Upper lobe of left lung (tissue), 6 donors: ENCODE measurements around the gene FOXF2. TPM values are rescaled to one million over a fixed set of nuclear protein-coding genes. Genes with fewer than 3 reads are reported as not detected.

ENCODE experiments used
- ATAC-seq, 2 donors: fragments of 200-7000 bp; cut with Tn5 transposase; one replicate each; pipeline ENCODE4 v1.9.1; 2022; ENCODE audit warnings: mild to moderate bottlenecking in 2 of 2, moderate library complexity in 2 of 2; ENCODE audit not compliant: low FRiP score in 2 of 2
- DNase-seq, 2 donors: peaks; one replicate each; pipeline ENCODE4 v3.0.0-alpha.2; 2019 to 2020
- H3K27ac ChIP-seq, 4 donors: fragments of 200-600 bp; sonication (generic); one replicate each; pipeline ENCODE4 v1.5.1; 2016 to 2019
- H3K27me3 ChIP-seq, 4 donors: fragments of 200-600 bp; sonication (generic); one replicate each; pipeline ENCODE4 v1.5.1; 2017 to 2019
- H3K36me3 ChIP-seq, 4 donors: fragments of 200-600 bp; sonication (generic); one replicate each; pipeline ENCODE4 v1.5.1; 2016 to 2019
- H3K4me1 ChIP-seq, 4 donors: fragments of 200-600 bp; sonication (generic); one replicate each; pipeline ENCODE4 v1.5.1; 2018 to 2019
- H3K4me3 ChIP-seq, 4 donors: fragments of 200-600 bp; sonication (generic); one replicate each; pipeline ENCODE4 v1.5.1; 2017 to 2019; ENCODE audit warnings: mild to moderate bottlenecking in 2 of 4, moderate library complexity in 1 of 4
- H3K9me3 ChIP-seq, 4 donors: fragments of 200-600 bp; sonication (generic); one replicate each; pipeline ENCODE4 v1.5.1; 2018 to 2019
- CTCF ChIP-seq, 6 experiments: fragments of 450-650 bp in 4 of 6; fragments of 200-600 bp in 2 of 6; sonication (generic) in 2 of 6; IDR thresholded peaks; one replicate each; pipeline ENCODE4 v1.5.1; 2016 to 2019; ENCODE audit warnings: antibody characterized with exemption in 6 of 6
- EP300 ChIP-seq, 4 donors: sonication (generic); formaldehyde crosslinking; IDR thresholded peaks; one replicate each; pipeline ENCODE4 v1.5.1; 2017; ENCODE audit warnings: antibody characterized with exemption in 4 of 4, control low read depth in 2 of 4
- POLR2A ChIP-seq, 4 donors: fragments of 450-650 bp; IDR thresholded peaks; one replicate each; pipeline ENCODE4 v1.5.1; 2016 to 2017; ENCODE audit warnings: antibody characterized with exemption in 4 of 4, mild to moderate bottlenecking in 2 of 4
- POLR2AphosphoS5 ChIP-seq, 2 donors: sonication (generic); formaldehyde crosslinking; IDR thresholded peaks; one replicate each; pipeline ENCODE4 v1.5.1; 2017; ENCODE audit warnings: antibody characterized with exemption in 2 of 2
- WGBS, 2 donors: methylation state at CpG; one replicate each; pipeline ENCODE4 v1.1.5; 2017 to 2018; 5-methylcytosine and 5-hydroxymethylcytosine counted together
- small RNA-seq, 4 donors: library from RNA; depleted of rRNA; stranded (forward); fragments of <200 nt; gene quantifications; one replicate each; pipeline ENCODE3, GENCODE V24; 2016
- total RNA-seq, 6 donors: library from RNA; depleted of rRNA in 4 of 6; stranded (reverse); fragments of >200 nt in 4 of 6; gene quantifications; one replicate each; pipeline versions ENCODE4 v1.1.0 to v1.2.1, GENCODE V29; 2016 to 2021
- donor health status: DM: no; HTN: no; CAD: no; lungs with moderate emphysema.
- donor health status: DM: no; HTN: yes; CAD: no; lungs with severe emphysema.

FOXF2 gene
- total RNA-seq, 6 donors from 2014 or later = 5.5 to 17.7 (median 8.8) TPM

- no peak overlapping the region for H3K4me3 ChIP-seq
- ATAC-seq (no peak), DNase-seq (no peak)
- 89 to 92% methylated on average over 4 of the region's 4 CpGs for WGBS, 2 donors
- no peak overlapping the region for H3K27ac ChIP-seq
- no peaks in the 10 kb centered on the region for H3K9me3 ChIP-seq
- TF ChIP-seq POLR2AphosphoS5 (IDR thresholded peaks at IDR 0.05) (no peak), CTCF (IDR thresholded peaks at IDR 0.05) (no peak), EP300 (IDR thresholded peaks at IDR 0.05) (no peak), POLR2A (IDR thresholded peaks at IDR 0.05) (no peak)
- no peaks in the 10 kb centered on the region for H3K27me3 ChIP-seq
- H3K36me3 ChIP-seq = no peaks in the 10 kb centered on the region
- no peaks in the 10 kb centered on the region for H3K4me1 ChIP-seq
Measured at GRCh38 chr6:1442929-1443328, 53.6 kb downstream of the FOXF2 start.

Small RNA genes lying within 50 kb of the gene (small RNA-seq; reads per million reads assigned to genes)
- 0 reads per million in 4 donors for gene MIR6720

Other genes starting within 250 kb of the FOXF2 start
- 10 to 100 TPM in 3 of 6 donors, 1 to 10 TPM in 3; 3.9 to 15.4 (median 10.3) TPM for gene FOXQ1, start 77.5 kb upstream of the FOXF2 start, total RNA-seq
- gene FOXC1, start 220.3 kb downstream of the FOXF2 start, total RNA-seq = 1 to 10 TPM in 5 of 6 donors, under 1 TPM in 1; 0.22 to 5.5 (median 2.2) TPM